K562 (cell line): ENCODE data around the gene SLC43A2. TPM values are rescaled to one million over a fixed set of nuclear protein-coding genes. Genes with fewer than 3 reads are reported as not detected.
A peak's percentile ranks its signal among the peaks of the same experiment; 100 is the strongest.

ENCODE experiments used
- CBFB ChIP-seq: sonication (generic); formaldehyde crosslinking; IDR thresholded peaks from 2 replicates; pipeline ENCODE4 v1.4.0; 2020; ENCODE audit warnings: mild to moderate bottlenecking, missing genetic modification reagents
- ETV6 ChIP-seq, 3 experiments: fragments of 150-350 bp in 1 of 3; sonication (generic) in 1 of 3; formaldehyde crosslinking in 1 of 3; IDR thresholded peaks; 2 replicates each; pipeline versions ENCODE4 v1.6.1 to v1.8.0; 2014 to 2022; ENCODE audit warnings: borderline replicate concordance in 2 of 3, low read depth in 2 of 3, antibody characterized with exemption in 1 of 3, low read length in 1 of 3, mild to moderate bottlenecking in 1 of 3, missing genetic modification reagents in 1 of 3
- HDGF ChIP-seq: fragments of 450-650 bp; IDR thresholded peaks from 2 replicates; pipeline ENCODE4 v1.6.1; 2016
- MLX ChIP-seq, 2 experiments: fragments of 450-650 bp in 1 of 2; sonication (generic) in 1 of 2; formaldehyde crosslinking; conservative IDR thresholded peaks; 2 replicates each; pipeline versions ENCODE4 v1.4.0 to v1.8.1; 2020 to 2022; ENCODE audit warnings: mild to moderate bottlenecking in 1 of 2, missing genetic modification reagents in 1 of 2
- PHTF2 ChIP-seq: fragments of 250-450 bp; sonication (Bioruptor Pico); IDR thresholded peaks from 2 replicates; pipeline ENCODE4 v1.5.0; 2021; ENCODE audit warnings: mild to moderate bottlenecking
- YY1 ChIP-seq, 3 experiments: IDR thresholded peaks; 2 replicates each; pipeline ENCODE4 v1.6.1; 2011; ENCODE audit warnings: low read length in 2 of 3, mild to moderate bottlenecking in 2 of 3, moderate library complexity in 2 of 3, borderline replicate concordance in 1 of 3, control low read depth in 1 of 3, low read depth in 1 of 3; ENCODE audit not compliant: insufficient read depth in 3 of 3, insufficient replicate concordance in 2 of 3, control insufficient read depth in 1 of 3, insufficient read length in 1 of 3; ENCODE audit errors: extremely low read depth in 1 of 3
- ZBTB40 ChIP-seq, 2 experiments: fragments of 450-650 bp in 1 of 2; sonication (generic) in 1 of 2; formaldehyde crosslinking in 1 of 2; IDR thresholded peaks; 2 replicates each; pipeline versions ENCODE4 v1.7.1 to v1.9.0; 2016 to 2022; ENCODE audit warnings: inconsistent platforms in 1 of 2, mild to moderate bottlenecking in 1 of 2, missing genetic modification reagents in 1 of 2
- ZNF707 ChIP-seq: fragments of 250-450 bp; sonication (Bioruptor Pico); conservative IDR thresholded peaks from 2 replicates; pipeline ENCODE4 v1.8.0; 2022; ENCODE audit warnings: inconsistent platforms, mild to moderate bottlenecking, moderate library complexity
- polyA plus RNA-seq, 8 experiments: library from polyadenylated mRNA; depleted of rRNA in 4 of 8; stranded (reverse) in 5 of 8; unstranded in 3 of 8; fragments of >200 nt; fragmentation: Nextera tagmentation in 2 of 8; fragmentation: Illumina TruSeq in 1 of 8; extraction: Ambion mirVana in 2 of 8; extraction: Trizol in 1 of 8; gene quantifications; 2 replicates each; pipeline versions ENCODE4 v1.2.1 to v1.2.3, GENCODE V29; 2011 to 2014; ENCODE audit warnings: inconsistent platforms in 1 of 8, missing spikeins in 1 of 8
- total RNA-seq, 7 experiments: library from RNA; depleted of rRNA in 6 of 7; stranded (reverse); fragments of >200 nt in 6 of 7; fragmentation: Illumina TruSeq in 2 of 7; extraction: Trizol in 2 of 7; gene quantifications; 2 replicates each; pipeline versions ENCODE4 v1.2.1 to v1.2.3, GENCODE V29; 2011 to 2021; ENCODE audit warnings: low replicate concordance in 1 of 7
- TF ChIP-seq, protein P1 (sequence below): sonication (generic); formaldehyde crosslinking; IDR thresholded peaks from 2 replicates; pipeline ENCODE4 v1.8.1; 2023; ENCODE audit warnings: mild to moderate bottlenecking, missing genetic modification reagents
- TF ChIP-seq, protein P2 (sequence below): sonication (generic); formaldehyde crosslinking; IDR thresholded peaks from 2 replicates; pipeline ENCODE4 v1.8.1; 2022; ENCODE audit warnings: missing genetic modification reagents

The SLC43A2 gene
- total and polyA plus RNA-seq, 9 of the 15 experiments (the other 6 are each of a cell fraction or from before 2014, with no cell fraction given), result 0.03 to 10.2 (median 3.6) TPM

DNA sequence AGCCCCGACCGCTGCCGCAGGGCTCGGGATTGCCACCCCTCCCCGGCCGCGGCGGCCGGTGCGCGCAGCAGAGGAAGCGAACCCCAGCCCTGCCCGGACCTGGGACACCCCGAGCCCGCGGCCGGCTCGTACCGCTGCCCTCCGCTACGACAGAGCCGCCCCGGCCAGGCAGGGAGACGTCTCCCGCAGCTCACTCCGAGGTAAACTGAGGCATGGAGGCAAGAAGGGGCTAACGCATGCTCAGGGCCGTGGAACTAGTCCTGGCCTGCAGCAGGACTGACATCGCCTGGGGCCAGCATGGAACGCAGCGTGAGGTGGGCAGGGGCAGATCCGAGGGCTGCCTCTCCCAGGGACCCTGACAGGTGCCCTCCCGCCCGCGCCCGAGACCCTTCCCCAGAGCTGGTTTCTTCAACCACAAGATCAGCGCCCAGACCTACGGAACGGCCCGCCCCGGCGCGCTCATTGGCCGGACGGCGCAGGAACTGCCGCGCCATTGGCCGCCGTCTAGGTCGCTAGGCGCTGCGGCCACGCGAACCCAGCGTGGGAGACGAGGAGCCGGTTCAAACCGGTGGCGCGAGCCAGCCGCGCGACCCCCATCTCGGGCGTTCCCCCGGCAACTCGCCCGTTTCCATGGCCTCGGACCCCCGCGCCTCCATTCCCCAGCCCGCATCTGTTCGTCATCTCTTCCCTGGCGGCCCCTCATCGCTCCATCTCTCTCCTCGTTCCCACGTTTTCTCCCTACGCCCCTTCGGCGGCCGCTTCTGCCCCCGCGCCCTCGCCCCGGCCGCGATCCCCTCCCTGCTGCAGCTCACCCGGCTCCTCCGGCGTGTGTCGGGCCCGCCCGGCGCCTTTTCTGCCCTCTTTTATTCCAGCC, at the start of gene SLC43A2 (continued):
- no peak; the same call in 1 of the 2 replicates for TF ChIP-seq ZBTB40 (IDR thresholded peaks at IDR 0.05)
- TF ChIP-seq ZBTB40 (CRISPR knock-in tag; IDR thresholded peaks at IDR 0.05), result no peak
- TF ChIP-seq, protein P1, sequence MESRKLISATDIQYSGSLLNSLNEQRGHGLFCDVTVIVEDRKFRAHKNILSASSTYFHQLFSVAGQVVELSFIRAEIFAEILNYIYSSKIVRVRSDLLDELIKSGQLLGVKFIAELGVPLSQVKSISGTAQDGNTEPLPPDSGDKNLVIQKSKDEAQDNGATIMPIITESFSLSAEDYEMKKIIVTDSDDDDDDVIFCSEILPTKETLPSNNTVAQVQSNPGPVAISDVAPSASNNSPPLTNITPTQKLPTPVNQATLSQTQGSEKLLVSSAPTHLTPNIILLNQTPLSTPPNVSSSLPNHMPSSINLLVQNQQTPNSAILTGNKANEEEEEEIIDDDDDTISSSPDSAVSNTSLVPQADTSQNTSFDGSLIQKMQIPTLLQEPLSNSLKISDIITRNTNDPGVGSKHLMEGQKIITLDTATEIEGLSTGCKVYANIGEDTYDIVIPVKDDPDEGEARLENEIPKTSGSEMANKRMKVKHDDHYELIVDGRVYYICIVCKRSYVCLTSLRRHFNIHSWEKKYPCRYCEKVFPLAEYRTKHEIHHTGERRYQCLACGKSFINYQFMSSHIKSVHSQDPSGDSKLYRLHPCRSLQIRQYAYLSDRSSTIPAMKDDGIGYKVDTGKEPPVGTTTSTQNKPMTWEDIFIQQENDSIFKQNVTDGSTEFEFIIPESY (CRISPR knock-in tag), result no peak
- TF ChIP-seq, protein P2, sequence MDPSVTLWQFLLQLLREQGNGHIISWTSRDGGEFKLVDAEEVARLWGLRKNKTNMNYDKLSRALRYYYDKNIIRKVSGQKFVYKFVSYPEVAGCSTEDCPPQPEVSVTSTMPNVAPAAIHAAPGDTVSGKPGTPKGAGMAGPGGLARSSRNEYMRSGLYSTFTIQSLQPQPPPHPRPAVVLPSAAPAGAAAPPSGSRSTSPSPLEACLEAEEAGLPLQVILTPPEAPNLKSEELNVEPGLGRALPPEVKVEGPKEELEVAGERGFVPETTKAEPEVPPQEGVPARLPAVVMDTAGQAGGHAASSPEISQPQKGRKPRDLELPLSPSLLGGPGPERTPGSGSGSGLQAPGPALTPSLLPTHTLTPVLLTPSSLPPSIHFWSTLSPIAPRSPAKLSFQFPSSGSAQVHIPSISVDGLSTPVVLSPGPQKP, result no peak
- TF ChIP-seq CBFB (CRISPR knock-in tag), result no peak
- peak in 2 of 3 experiments; percentile 15 to 30 for TF ChIP-seq YY1 (IDR thresholded peaks at IDR 0.05; ENCODE audit: borderline replicate concordance in 1 of 3, control insufficient read depth in 1 of 3, extremely low read depth in 1 of 3, insufficient read depth in 3 of 3, insufficient read length in 1 of 3, insufficient replicate concordance in 2 of 3, low read depth in 1 of 3, low read length in 2 of 3)
- TF ChIP-seq MLX (CRISPR knock-in tag; conservative IDR thresholded peaks at IDR 0.05), result no peak
- no peak for TF ChIP-seq ZNF707 (CRISPR knock-in tag)
- no peak for TF ChIP-seq ETV6 (IDR thresholded peaks at IDR 0.05; ENCODE audit: borderline replicate concordance in 1 of 2, low read depth in 2 of 2, low read length in 1 of 2)
- TF ChIP-seq ETV6 (CRISPR knock-in tag; IDR thresholded peaks at IDR 0.05; ENCODE audit: borderline replicate concordance), result no peak
- no peak for TF ChIP-seq HDGF
- no peak for TF ChIP-seq PHTF2 (CRISPR knock-in tag)
